IPS-18a (cell line): ENCODE results near the gene ADAMTS12.

Experiments used
- H3K27ac ChIP-seq: one replicate; pipeline ENCODE4 v1.5.1; 2013; ENCODE audit warnings: low read length
- H3K27me3 ChIP-seq: one replicate; pipeline ENCODE4 v1.6.1; 2013; ENCODE audit warnings: mild to moderate bottlenecking, low read length; ENCODE audit not compliant: control insufficient read depth, insufficient read depth
- H3K36me3 ChIP-seq: one replicate; pipeline ENCODE4 v1.6.1; 2013; ENCODE audit warnings: low read depth, low read length; ENCODE audit not compliant: control insufficient read depth
- H3K4me1 ChIP-seq: one replicate; pipeline ENCODE4 v1.6.1; 2013; ENCODE audit warnings: low read depth, low read length; ENCODE audit not compliant: control insufficient read depth
- H3K4me3 ChIP-seq: one replicate; pipeline ENCODE4 v1.5.1; 2013; ENCODE audit warnings: low read length
- H3K9ac ChIP-seq: one replicate; pipeline ENCODE4 v1.6.1; 2013; ENCODE audit warnings: mild to moderate bottlenecking, low read length, moderate library complexity
- H3K9me3 ChIP-seq: one replicate; pipeline ENCODE4 v1.6.1; 2013; ENCODE audit warnings: low read depth, low read length; ENCODE audit not compliant: control insufficient read depth

ADAMTS12 gene

GRCh38 chr5:33671700-33672291, 220.0 kb downstream of the ADAMTS12 start:
- H3K36me3 ChIP-seq = no peaks in the 10 kb centered on the region

GRCh38 chr5:33662722-33663427, 228.9 kb downstream of the ADAMTS12 start:
- no peaks in the 10 kb centered on the region for H3K27me3 ChIP-seq
- no peak overlapping the region for H3K9ac ChIP-seq
- no peaks in the 10 kb centered on the region for H3K36me3 ChIP-seq
- no peaks in the 10 kb centered on the region for H3K9me3 ChIP-seq
- no peak overlapping the region for H3K27ac ChIP-seq
- H3K4me1 ChIP-seq = peaks cover 4% of the 10 kb centered on the region
- no peak overlapping the region for H3K4me3 ChIP-seq

More at GRCh38 chr5:33671700-33672291, 220.0 kb downstream of the ADAMTS12 start:
- Histone ChIP-seq H3K9me3 (no peaks in the 10 kb centered on the region), H3K4me1 (no peaks in the 10 kb centered on the region), H3K27me3 (no peaks in the 10 kb centered on the region), H3K27ac (no peak overlapping the region), H3K9ac (no peak overlapping the region), H3K4me3 (no peak overlapping the region)

GRCh38 chr5:33659526-33660169, 232.1 kb downstream of the ADAMTS12 start:
- Histone ChIP-seq H3K9me3 (no peaks in the 10 kb centered on the region), H3K4me3 (no peak overlapping the region), H3K27me3 (no peaks in the 10 kb centered on the region), H3K9ac (no peak overlapping the region), H3K27ac (no peak overlapping the region), H3K36me3 (no peaks in the 10 kb centered on the region), H3K4me1 (peaks cover 6% of the 10 kb centered on the region)

- H3K27ac ChIP-seq = no peak overlapping the region
- H3K9ac ChIP-seq = no peak overlapping the region
- H3K27me3 ChIP-seq = no peaks in the 10 kb centered on the region
- H3K4me1 ChIP-seq = peaks cover 6% of the 10 kb centered on the region
- H3K4me3 ChIP-seq = no peak overlapping the region
- no peaks in the 10 kb centered on the region for H3K36me3 ChIP-seq
- no peaks in the 10 kb centered on the region for H3K9me3 ChIP-seq
These were observed 233.9 kb downstream of the ADAMTS12 start for GRCh38 chr5:33657804-33658440.

GRCh38 chr5:33657176-33657575, 234.6 kb downstream of the ADAMTS12 start:
- Histone ChIP-seq H3K4me3 (no peak overlapping the region), H3K4me1 (peaks cover 6% of the 10 kb centered on the region), H3K27me3 (no peaks in the 10 kb centered on the region), H3K9me3 (no peaks in the 10 kb centered on the region), H3K9ac (no peak overlapping the region), H3K27ac (no peak overlapping the region), H3K36me3 (no peaks in the 10 kb centered on the region)

- Histone ChIP-seq H3K9ac (no peak overlapping the region), H3K4me3 (no peak overlapping the region), H3K4me1 (no peaks in the 10 kb centered on the region), H3K36me3 (no peaks in the 10 kb centered on the region), H3K9me3 (no peaks in the 10 kb centered on the region), H3K27ac (no peak overlapping the region), H3K27me3 (no peaks in the 10 kb centered on the region)
These were observed 240.9 kb downstream of the ADAMTS12 start for GRCh38 chr5:33650911-33651310.

- no peaks in the 10 kb centered on the region for H3K36me3 ChIP-seq
- no peaks in the 10 kb centered on the region for H3K27me3 ChIP-seq
- no peak overlapping the region for H3K9ac ChIP-seq
- no peak overlapping the region for H3K27ac ChIP-seq
- H3K9me3 ChIP-seq = no peaks in the 10 kb centered on the region
- no peak overlapping the region for H3K4me3 ChIP-seq
- H3K4me1 ChIP-seq = no peaks in the 10 kb centered on the region
These were observed 242.0 kb downstream of the ADAMTS12 start for GRCh38 chr5:33649549-33650482.

- Histone ChIP-seq H3K36me3 (no peaks in the 10 kb centered on the region), H3K27me3 (no peaks in the 10 kb centered on the region), H3K4me1 (no peaks in the 10 kb centered on the region), H3K27ac (no peak overlapping the region), H3K9me3 (no peaks in the 10 kb centered on the region), H3K9ac (no peak overlapping the region), H3K4me3 (no peak overlapping the region)
These were observed 249.9 kb downstream of the ADAMTS12 start for GRCh38 chr5:33641744-33642505.

GRCh38 chr5:33639474-33639873, 252.3 kb downstream of the ADAMTS12 start:
- no peaks in the 10 kb centered on the region for H3K9me3 ChIP-seq
- no peaks in the 10 kb centered on the region for H3K27me3 ChIP-seq
- no peak overlapping the region for H3K27ac ChIP-seq
- no peak overlapping the region for H3K4me3 ChIP-seq
- no peak overlapping the region for H3K9ac ChIP-seq
- H3K4me1 ChIP-seq = no peaks in the 10 kb centered on the region
- H3K36me3 ChIP-seq = no peaks in the 10 kb centered on the region

GRCh38 chr5:33637011-33637410, 254.8 kb downstream of the ADAMTS12 start:
- Histone ChIP-seq H3K9me3 (no peaks in the 10 kb centered on the region), H3K36me3 (no peaks in the 10 kb centered on the region), H3K4me1 (no peaks in the 10 kb centered on the region), H3K4me3 (no peak overlapping the region), H3K27ac (no peak overlapping the region), H3K27me3 (no peaks in the 10 kb centered on the region), H3K9ac (no peak overlapping the region)
